GM19025 (cell line): ENCODE data around the gene NFE2L1.
"Not testable (repeated sequence)": the region's sequence is repeated elsewhere in the genome, so short reads cannot be mapped to it uniquely, and the experiment has no call there.

ENCODE experiments used
- ATAC-seq: cut with Tn5 transposase; IDR thresholded peaks from one replicate; pipeline ENCODE4 v1.9.1; 2021; ENCODE audit warnings: mild to moderate bottlenecking, low read depth, moderate library complexity; ENCODE audit not compliant: unreplicated experiment

Gene NFE2L1

DNA sequence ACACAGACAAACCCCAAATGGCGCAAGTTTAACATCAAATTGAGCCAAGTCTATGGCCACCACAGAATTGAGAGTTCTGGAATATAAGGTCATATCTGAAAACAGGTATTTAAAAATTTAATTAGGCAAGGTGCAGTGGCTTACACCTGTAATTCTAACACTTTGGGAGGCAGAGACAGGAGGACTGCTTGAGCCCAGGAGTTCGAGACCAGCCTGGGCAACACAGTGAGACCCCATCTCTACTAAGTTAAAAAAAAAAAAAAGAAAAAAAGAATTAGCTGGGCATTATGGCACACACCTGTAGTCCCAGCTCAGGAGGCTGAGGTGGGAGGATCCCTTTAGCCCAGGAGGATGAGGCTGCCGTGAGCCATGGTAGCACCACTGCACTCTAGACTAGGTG is 19.1 kb downstream of the NFE2L1 start:
- no peak for ATAC-seq

DNA sequence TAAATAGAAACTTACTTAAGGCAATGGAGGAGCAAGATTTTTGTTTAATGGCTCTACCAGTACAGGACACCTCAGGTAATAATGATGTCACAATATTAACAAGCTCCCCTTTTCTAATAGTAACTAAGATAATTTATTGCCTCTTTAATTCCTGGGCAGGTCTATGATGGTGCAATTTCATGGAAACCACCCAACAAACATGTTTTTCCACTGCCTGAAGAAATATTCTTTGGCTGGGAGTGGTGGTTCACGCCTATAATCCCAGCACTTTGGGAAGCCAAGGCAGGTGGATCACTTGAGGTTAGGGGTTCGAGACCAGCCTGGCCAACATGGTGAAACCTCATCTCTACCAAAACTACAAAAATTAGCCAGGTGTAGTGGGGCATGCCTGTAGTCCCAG is 19.6 kb downstream of the NFE2L1 start:
- not testable (repeated sequence) for ATAC-seq

GRCh38 chr17:48068491-48068961 is 20.4 kb downstream of the NFE2L1 start:
- no peak for ATAC-seq

DNA sequence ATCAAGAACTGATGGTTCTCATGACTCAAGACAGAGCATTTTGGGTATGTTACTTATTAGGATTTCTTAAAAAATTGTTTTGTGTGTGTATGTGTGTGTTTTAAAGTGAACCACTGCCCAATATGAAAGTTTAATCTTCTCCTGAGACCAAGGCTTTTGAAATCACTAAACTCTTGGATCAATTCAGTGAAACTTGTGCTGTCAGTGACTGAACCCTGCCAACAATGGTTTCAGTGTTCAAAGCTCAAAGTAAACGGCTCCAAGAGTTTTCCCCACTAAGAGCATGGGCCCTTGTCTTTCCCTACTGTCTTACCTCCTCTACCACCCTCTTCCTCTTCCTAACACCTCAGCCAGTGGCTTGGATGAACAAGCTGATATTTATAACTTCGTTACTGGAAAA is 22.0 kb downstream of the NFE2L1 start:
- no peak for ATAC-seq

GRCh38 chr17:48071654-48072053 is 23.5 kb downstream of the NFE2L1 start:
- no peak for ATAC-seq

- not testable (repeated sequence) for ATAC-seq
Observed at GRCh38 chr17:48072811-48073210, 24.7 kb downstream of the NFE2L1 start.

GRCh38 chr17:48073566-48074094 is 25.5 kb downstream of the NFE2L1 start:
- not testable (repeated sequence) for ATAC-seq

- ATAC-seq, result no peak
Observed at GRCh38 chr17:48074322-48075081, 26.3 kb downstream of the NFE2L1 start.

DNA sequence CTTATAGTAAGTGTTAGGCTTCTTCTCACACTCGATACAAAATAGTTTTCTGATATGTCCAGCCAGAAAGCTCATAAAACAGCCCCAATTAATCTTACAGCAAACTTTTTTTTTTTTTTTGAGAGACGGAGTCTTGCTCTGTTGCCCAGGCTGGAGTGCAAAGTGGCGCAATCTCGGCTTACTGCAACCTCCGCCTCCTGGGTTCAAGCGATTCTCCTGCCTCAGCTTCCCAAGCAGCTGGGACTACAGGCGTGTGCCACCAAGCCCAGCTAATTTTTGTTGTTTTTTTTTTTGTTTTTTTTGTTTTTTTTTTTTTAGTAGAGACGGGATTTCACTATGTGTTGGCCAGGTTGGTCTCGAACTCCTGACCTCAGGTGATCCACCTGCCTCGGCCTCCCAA is 29.0 kb downstream of the NFE2L1 start:
- not testable (repeated sequence) for ATAC-seq

- ATAC-seq, result no peak
Observed at GRCh38 chr17:48081858-48082257, 33.7 kb downstream of the NFE2L1 start.

DNA sequence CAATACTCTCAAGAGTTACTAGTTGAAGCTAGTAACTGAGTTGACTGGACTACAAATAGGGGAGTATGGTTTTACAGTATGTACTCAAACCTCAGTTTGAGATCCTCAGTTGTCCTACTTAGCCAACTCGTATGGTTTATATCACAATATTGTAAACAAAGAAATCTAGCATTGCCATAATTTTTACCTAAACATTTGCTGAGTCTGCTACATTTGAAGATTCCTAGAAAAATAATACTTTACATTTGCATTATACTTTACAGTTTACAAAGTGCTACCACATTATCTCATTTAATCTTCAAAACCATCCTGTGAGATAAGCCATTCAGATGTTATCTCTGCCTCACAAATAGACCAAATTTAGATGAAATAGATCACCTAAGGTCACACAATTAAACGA is 36.8 kb downstream of the NFE2L1 start:
- no peak for ATAC-seq

DNA sequence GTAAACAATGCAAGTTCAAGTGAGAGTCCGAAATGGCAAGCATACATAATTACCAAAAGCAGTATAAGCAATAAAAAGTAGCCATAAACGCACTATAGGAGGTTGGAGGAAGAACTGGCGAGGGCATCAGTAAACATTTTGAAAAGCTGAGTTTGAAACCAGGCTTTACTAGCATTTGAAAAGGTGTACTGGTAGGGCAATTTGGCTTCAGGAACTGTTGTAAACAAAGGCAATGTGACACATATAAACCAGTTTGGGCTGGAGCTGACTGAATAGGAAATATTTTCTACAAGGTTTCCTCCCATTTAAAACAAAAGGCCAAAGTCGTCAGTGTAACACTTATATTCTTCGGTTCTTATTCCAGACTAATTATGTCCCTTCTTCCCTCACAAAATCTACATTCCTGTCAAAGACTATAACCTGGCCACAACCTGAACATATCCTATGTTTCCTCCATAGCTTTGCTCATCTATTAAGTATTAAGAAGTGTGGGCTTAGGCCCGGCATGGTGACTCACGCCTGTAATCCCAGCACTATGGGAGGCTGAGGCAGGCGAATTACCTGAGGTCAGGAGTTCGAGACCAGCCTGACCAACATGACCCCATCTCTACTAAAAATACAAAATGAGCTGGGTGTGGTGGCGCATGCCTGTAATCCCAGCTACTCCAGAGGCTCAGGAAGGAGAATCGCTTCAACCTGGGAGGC is 45.3 kb downstream of the NFE2L1 start:
- no peak for ATAC-seq

GRCh38 chr17:48095611-48096010 is 47.5 kb downstream of the NFE2L1 start:
- no peak for ATAC-seq

DNA sequence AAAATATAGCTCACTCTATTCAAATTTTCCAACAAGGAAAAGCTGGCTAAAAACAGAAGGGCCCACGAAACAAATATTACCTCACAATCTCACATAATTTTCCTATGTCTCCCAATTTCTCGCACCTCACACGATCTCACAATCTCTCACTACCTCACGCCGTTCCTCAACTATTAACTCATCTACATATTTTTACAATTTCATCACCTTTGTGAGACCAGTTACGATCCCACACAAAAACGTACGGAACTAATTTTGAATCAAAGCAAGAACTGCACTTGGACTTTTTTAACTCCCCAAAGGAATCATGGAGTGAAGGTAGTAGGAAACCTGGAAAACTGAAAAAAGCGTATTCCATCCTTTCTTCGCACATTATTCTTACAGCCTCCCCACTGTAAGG is 52.0 kb downstream of the NFE2L1 start:
- no peak for ATAC-seq

- ATAC-seq, result no peak
Observed at GRCh38 chr17:48100591-48101011, 52.4 kb downstream of the NFE2L1 start.

DNA sequence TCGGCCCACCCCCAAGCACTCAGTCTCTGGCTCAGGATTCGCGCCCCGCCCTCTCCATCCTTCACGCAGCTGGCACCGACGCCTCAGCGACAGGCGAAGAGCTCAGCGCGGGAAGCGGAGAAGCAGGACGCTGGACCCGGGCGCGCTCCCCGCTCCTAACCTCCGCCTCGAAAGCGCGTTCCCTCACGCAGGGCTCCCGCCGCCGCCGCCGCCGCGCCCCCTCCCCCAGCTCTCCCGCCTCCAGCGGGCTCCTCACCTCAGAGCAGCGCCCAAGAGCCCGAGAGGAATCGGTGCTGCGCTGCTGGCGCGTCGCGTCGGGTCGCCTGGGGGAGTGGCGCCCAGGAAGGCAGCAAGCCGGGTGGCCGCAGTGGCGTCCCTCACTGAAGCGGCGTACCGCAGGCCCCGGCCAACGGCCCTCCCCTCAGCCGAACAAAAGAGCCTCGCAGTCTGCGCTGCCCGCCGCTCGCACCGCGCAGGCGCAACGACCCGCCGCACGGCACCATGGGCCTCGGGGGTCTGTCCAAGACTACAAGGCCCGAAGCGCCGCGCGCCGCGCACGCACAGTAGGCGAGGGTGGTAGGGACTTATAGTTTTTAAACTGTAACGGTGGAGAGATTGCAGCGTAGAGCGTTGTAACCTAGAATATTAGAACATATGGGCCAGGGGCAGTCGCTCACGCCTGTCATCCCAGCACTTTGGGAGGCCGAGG is 53.0 kb downstream of the NFE2L1 start, which contains the start of gene CBX1:
Gene CBX1 (minus strand): TSS at position 467 of the 709 bp plus-strand sequence. CDS start 24,474 bp downstream, outside the sequence.
- peak; percentile 91 for ATAC-seq

- no peak for ATAC-seq
Observed at GRCh38 chr17:48102043-48102750, 54.0 kb downstream of the NFE2L1 start.

GRCh38 chr17:48102798-48103715 is 54.9 kb downstream of the NFE2L1 start:
- no peak for ATAC-seq

DNA sequence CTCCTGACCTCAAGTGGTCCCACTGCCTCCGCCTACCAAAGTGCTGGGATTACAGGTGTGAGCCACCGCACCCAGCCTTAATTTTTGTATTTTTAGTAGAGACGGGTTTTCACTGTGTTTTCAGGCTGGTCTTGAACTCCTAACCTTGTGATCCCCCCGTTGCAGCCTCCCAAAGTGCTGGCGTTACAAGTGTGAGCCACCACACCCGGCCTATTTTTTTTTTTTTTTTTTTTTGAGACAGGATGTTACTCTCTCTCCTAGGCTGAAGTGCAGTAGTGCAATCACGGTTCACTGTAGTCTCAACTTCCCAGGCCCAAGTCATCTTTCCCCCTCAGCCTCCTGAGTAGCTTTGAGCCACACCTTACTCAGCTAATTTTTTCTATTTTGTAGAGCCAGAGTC is 56.3 kb downstream of the NFE2L1 start:
- ATAC-seq, result no peak
